Caco-2 (cell line): ENCODE measurements around the gene INO80B. TPM values are rescaled to one million over a fixed set of nuclear protein-coding genes. Genes with fewer than 3 reads are reported as not detected.
A peak's percentile ranks its signal among the peaks of the same experiment; 100 is the strongest.

Experiments used
- BruUV-seq: library from RNA; stranded (reverse); fragments of 400-500 nt; replicated peaks from 2 replicates; lab custom pipeline; 2021; lab: Mats Ljungman, UMichigan
- CTCF ChIA-PET: fragments of 300-600 bp; sonication (Branson Sonifier 250); formaldehyde crosslinking; loops from one replicate; lab custom pipeline; 2022; ENCODE audit warnings: antibody characterized with exemption; lab: Charles Lee
- POLR2A ChIA-PET: fragments of 300-600 bp; sonication (Branson Sonifier 250); formaldehyde crosslinking; loops from one replicate; lab custom pipeline; 2022; ENCODE audit warnings: antibody characterized with exemption; lab: Charles Lee
- DNase-seq, 2 experiments: peaks; one replicate each; pipeline versions ENCODE4 v3.0.0 to v3.0.0-alpha.2; 2020 to 2022
- H3K27me3 ChIP-seq: replicated peaks from 2 replicates; pipeline ENCODE4 v1.6.0; 2011; ENCODE audit warnings: low read length; ENCODE audit not compliant: control insufficient read depth, insufficient read depth
- H3K36me3 ChIP-seq: 2 replicates; pipeline ENCODE4 v1.5.1; 2011; ENCODE audit warnings: low read length; ENCODE audit not compliant: control insufficient read depth, insufficient read depth
- H3K4me1 ChIP-seq: fragments of 250-450 bp; sonication (Bioruptor Pico); 2 replicates; pipeline ENCODE4 v1.5.1; 2020; ENCODE audit warnings: mild to moderate bottlenecking
- H3K4me3 ChIP-seq: 2 replicates; pipeline ENCODE4 v1.5.1; 2011; ENCODE audit warnings: low read depth, mild to moderate bottlenecking, control low read depth, low read length
- H3K9me3 ChIP-seq: fragments of 250-450 bp; sonication (Bioruptor Pico); 2 replicates; pipeline ENCODE4 v1.5.1; 2020; ENCODE audit warnings: mild to moderate bottlenecking, moderate library complexity
- H3K27ac Mint-ChIP-seq: one replicate; pipeline ENCODE4 v1.8.0; 2022; ENCODE audit warnings: mixed read lengths; ENCODE audit not compliant: unreplicated experiment
- H3K27me3 Mint-ChIP-seq: one replicate; pipeline ENCODE4 v1.8.0; 2022; ENCODE audit warnings: mixed read lengths; ENCODE audit not compliant: insufficient read depth, unreplicated experiment
- H3K36me3 Mint-ChIP-seq: one replicate; pipeline ENCODE4 v1.8.0; 2022; ENCODE audit warnings: mild to moderate bottlenecking, mixed read lengths; ENCODE audit not compliant: insufficient read depth, unreplicated experiment
- H3K4me1 Mint-ChIP-seq: one replicate; pipeline ENCODE4 v1.8.0; 2022; ENCODE audit warnings: low read depth, mixed read lengths; ENCODE audit not compliant: unreplicated experiment
- H3K4me3 Mint-ChIP-seq: one replicate; pipeline ENCODE4 v1.8.0; 2022; ENCODE audit warnings: mild to moderate bottlenecking, moderate library complexity, mixed read lengths; ENCODE audit not compliant: unreplicated experiment
- H3K9me3 Mint-ChIP-seq: one replicate; pipeline ENCODE4 v1.8.0; 2022; ENCODE audit warnings: mixed read lengths; ENCODE audit not compliant: unreplicated experiment
- intact Hi-C: fragments of 100-400 bp; cut with micrococcal nuclease; formaldehyde crosslinking; loops from one replicate; pipeline ENCODE4 v1.10.0; 2022; ENCODE audit not compliant: unreplicated experiment
- total RNA-seq: library from RNA; stranded (reverse); gene quantifications from 2 replicates; pipeline ENCODE4 v1.2.3, GENCODE V29; 2022
- TF ChIP-seq, protein P1 (sequence below), 2 experiments: fragments of 200-600 bp in 1 of 2; IDR thresholded peaks; 1 replicate in 1 of 2; 2 replicates in 1 of 2; pipeline versions ENCODE4 v1.5.1 to v1.8.0; 2011 to 2022; ENCODE audit warnings: antibody characterized with exemption in 1 of 2, control low read depth in 1 of 2, inconsistent platforms in 1 of 2, low read depth in 1 of 2, low read length in 1 of 2, mild to moderate bottlenecking in 1 of 2, moderate library complexity in 1 of 2; ENCODE audit not compliant: insufficient read depth in 1 of 2, severe bottlenecking in 1 of 2, unreplicated experiment in 1 of 2

Gene INO80B
- total RNA-seq, 1 experiment from 2014 or later: 25.2 TPM

DNA sequence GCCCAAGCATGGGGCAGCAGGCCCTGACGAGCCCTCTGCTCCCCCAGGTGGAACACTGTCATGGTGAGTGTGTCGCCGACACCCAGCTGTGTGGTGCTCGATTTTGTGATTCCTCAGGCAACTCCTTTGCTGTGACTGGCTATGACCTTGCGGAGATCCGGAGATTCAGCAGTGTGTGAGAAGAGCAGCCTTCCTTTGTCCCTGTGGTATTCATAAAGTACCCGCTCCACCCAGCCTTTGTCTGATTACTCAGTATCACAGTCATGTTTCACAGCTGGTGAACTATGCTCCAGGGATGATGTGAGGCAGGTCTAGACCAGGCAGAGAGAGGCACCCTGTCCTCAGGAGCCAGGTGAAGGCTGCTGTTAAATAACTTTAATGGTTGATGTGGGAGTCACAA, 29.4 kb upstream of the INO80B start:
- H3K36me3 ChIP-seq: peaks cover 5% of the 10 kb centered on the region
- H3K4me3 ChIP-seq: no peak overlapping the region
- no peaks in the 10 kb centered on the region for H3K9me3 ChIP-seq
- peaks cover 2% of the 10 kb centered on the region for H3K27me3 Mint-ChIP-seq
- TF ChIP-seq, protein P1, sequence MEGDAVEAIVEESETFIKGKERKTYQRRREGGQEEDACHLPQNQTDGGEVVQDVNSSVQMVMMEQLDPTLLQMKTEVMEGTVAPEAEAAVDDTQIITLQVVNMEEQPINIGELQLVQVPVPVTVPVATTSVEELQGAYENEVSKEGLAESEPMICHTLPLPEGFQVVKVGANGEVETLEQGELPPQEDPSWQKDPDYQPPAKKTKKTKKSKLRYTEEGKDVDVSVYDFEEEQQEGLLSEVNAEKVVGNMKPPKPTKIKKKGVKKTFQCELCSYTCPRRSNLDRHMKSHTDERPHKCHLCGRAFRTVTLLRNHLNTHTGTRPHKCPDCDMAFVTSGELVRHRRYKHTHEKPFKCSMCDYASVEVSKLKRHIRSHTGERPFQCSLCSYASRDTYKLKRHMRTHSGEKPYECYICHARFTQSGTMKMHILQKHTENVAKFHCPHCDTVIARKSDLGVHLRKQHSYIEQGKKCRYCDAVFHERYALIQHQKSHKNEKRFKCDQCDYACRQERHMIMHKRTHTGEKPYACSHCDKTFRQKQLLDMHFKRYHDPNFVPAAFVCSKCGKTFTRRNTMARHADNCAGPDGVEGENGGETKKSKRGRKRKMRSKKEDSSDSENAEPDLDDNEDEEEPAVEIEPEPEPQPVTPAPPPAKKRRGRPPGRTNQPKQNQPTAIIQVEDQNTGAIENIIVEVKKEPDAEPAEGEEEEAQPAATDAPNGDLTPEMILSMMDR (IDR thresholded peaks at IDR 0.05; ENCODE audit: insufficient read depth in 1 of 2, low read depth in 1 of 2, low read length in 1 of 2, severe bottlenecking in 1 of 2, unreplicated experiment in 1 of 2): no peak
- POLR2A ChIA-PET: no interaction called here
- CTCF ChIA-PET: no interaction called here
- H3K27ac Mint-ChIP-seq: no peak overlapping the region
- H3K36me3 Mint-ChIP-seq: peaks cover 90% of the 10 kb centered on the region
- intact Hi-C loops: loop anchor here (2.0 kb wide), 1 partner anchor 15 kb away; the partner anchor contains the start of gene RTKN
- BruUV-seq: no TSS peak
- no peak overlapping the region for H3K4me3 Mint-ChIP-seq
- H3K4me1 Mint-ChIP-seq: peaks cover 14% of the 10 kb centered on the region
- H3K4me1 ChIP-seq: no peaks in the 10 kb centered on the region
- no peaks in the 10 kb centered on the region for H3K9me3 Mint-ChIP-seq
- DNase-seq: no peak
- no peaks in the 10 kb centered on the region for H3K27me3 ChIP-seq

DNA sequence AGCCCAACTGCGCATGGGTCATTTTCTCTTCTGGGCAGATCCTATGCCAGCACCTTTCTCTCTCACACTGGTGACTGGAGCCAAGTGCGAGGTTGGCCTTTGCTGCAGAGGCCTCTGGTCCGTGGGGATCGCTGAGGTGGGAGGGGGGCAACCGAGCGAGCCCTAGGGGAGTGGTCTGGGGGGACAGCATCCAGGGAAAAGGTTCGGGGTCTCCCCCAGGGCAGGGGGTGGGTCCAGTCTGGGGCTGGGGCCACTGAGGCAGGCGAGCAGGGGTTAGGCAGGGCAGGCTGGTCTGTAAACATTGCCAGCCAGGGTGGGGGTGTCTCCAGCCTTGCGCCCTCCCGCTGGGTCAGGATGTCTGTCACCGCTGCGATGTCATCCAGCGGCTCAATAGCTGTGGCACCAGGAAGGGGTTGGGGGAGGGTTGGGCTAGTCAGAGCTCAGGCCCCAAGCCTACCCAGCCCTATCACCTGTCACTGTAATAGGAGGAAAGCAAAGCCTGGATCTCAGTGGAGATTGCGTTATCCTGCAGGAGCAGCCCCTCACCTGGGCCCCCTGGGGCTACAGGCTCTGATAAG, 28.6 kb upstream of the INO80B start:
- H3K36me3 ChIP-seq: peaks cover 5% of the 10 kb centered on the region
- POLR2A ChIA-PET: no interaction called here
- CTCF ChIA-PET: no interaction called here

DNA sequence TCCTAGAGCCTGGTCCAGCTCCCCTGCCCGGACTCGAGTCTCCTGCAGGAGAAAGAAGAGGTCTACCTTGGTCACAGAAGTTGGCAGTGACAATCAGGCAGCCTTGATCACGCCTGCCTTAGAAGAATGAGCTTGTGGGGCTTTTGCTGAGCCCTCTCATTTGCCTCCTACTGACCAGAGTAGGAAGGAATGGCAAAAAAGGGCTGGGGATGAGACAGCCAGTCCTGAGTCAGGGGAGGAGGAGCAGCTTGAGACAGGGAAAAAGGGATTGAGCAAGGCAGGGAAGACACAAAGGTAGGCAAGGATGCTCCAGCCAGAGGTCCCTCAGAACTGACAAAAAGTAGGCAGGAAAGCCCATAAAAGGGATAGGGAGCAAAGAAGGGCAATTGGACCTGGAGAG, 27.3 kb upstream of the INO80B start:
- Histone ChIP-seq H3K4me3 (no peak overlapping the region), H3K9me3 (no peaks in the 10 kb centered on the region), H3K36me3 (peaks cover 6% of the 10 kb centered on the region), H3K27me3 (no peaks in the 10 kb centered on the region), H3K4me1 (no peaks in the 10 kb centered on the region)
- intact Hi-C loops: no loop called here
- ChIA-PET CTCF (no interaction called here), POLR2A (no interaction called here)
- DNase-seq: no peak
- Mint-ChIP-seq H3K27ac (peak overlapping the region; percentile 11), H3K36me3 (peaks cover 92% of the 10 kb centered on the region), H3K27me3 (no peaks in the 10 kb centered on the region), H3K9me3 (no peaks in the 10 kb centered on the region), H3K4me3 (no peak overlapping the region), H3K4me1 (peaks cover 7% of the 10 kb centered on the region)
- no TSS peak for BruUV-seq
- TF ChIP-seq, protein P1 (IDR thresholded peaks at IDR 0.05; ENCODE audit: insufficient read depth in 1 of 2, low read depth in 1 of 2, low read length in 1 of 2, severe bottlenecking in 1 of 2, unreplicated experiment in 1 of 2): no peak

More for the DNA sequence above, 28.6 kb upstream of the INO80B start:
- intact Hi-C loops: no loop called here
- no peak for DNase-seq
- Histone ChIP-seq H3K9me3 (no peaks in the 10 kb centered on the region), H3K4me3 (no peak overlapping the region), H3K27me3 (no peaks in the 10 kb centered on the region), H3K4me1 (no peaks in the 10 kb centered on the region)
- Mint-ChIP-seq H3K4me3 (no peak overlapping the region), H3K9me3 (no peaks in the 10 kb centered on the region), H3K4me1 (peaks cover 9% of the 10 kb centered on the region), H3K36me3 (peaks cover 92% of the 10 kb centered on the region), H3K27me3 (no peaks in the 10 kb centered on the region), H3K27ac (no peak overlapping the region)
- TF ChIP-seq, protein P1 (IDR thresholded peaks at IDR 0.05; ENCODE audit: insufficient read depth in 1 of 2, low read depth in 1 of 2, low read length in 1 of 2, severe bottlenecking in 1 of 2, unreplicated experiment in 1 of 2): no peak
- no TSS peak for BruUV-seq
